GM12875 (cell line): ENCODE data around the gene DEF6.
"Not testable (repeated sequence)": the region's sequence is repeated elsewhere in the genome, so short reads cannot be mapped to it uniquely, and the experiment has no call there.

Source experiments
- H3K4me3 ChIP-seq: one replicate; pipeline ENCODE4 v1.5.1; 2011; ENCODE audit warnings: low read depth, low read length, control low read depth
- CTCF ChIP-seq: IDR thresholded peaks from 2 replicates; pipeline ENCODE4 v1.5.1; 2011; ENCODE audit warnings: low read depth, mild to moderate bottlenecking, control low read depth, inconsistent platforms, low read length, moderate library complexity, borderline replicate concordance; ENCODE audit not compliant: insufficient read depth

Gene DEF6

GRCh38 chr6:35320031-35320410, 22.4 kb downstream of the DEF6 start:
- no peak for TF ChIP-seq CTCF
- no peak overlapping the region for H3K4me3 ChIP-seq

- H3K4me3 ChIP-seq = no peak overlapping the region
- no peak for TF ChIP-seq CTCF
Observed at GRCh38 chr6:35321091-35321490, 23.5 kb downstream of the DEF6 start.

GRCh38 chr6:35327349-35328027, 29.9 kb downstream of the DEF6 start:
- H3K4me3 ChIP-seq = no peak overlapping the region
- peak; percentile 69 for TF ChIP-seq CTCF

GRCh38 chr6:35328108-35328723, 30.6 kb downstream of the DEF6 start:
- no peak for TF ChIP-seq CTCF
- no peak overlapping the region for H3K4me3 ChIP-seq

GRCh38 chr6:35328965-35329364, 31.3 kb downstream of the DEF6 start:
- not testable (repeated sequence) for H3K4me3 ChIP-seq

- H3K4me3 ChIP-seq = no peak overlapping the region
- no peak for TF ChIP-seq CTCF
Observed at GRCh38 chr6:35330541-35331119, 33.0 kb downstream of the DEF6 start.

GRCh38 chr6:35332074-35332887, 34.7 kb downstream of the DEF6 start:
- not testable (repeated sequence) for H3K4me3 ChIP-seq
- TF ChIP-seq CTCF = 0 out of 2 replicates have a peak, but pooled peaks have one; percentile 4
